Uterus (tissue), 4 donors: Measurements from ENCODE around the gene TNKS1BP1. TPM values are rescaled to one million over a fixed set of nuclear protein-coding genes. Genes with fewer than 3 reads are reported as not detected.

ENCODE experiments used
- DNase-seq, 2 donors: peaks; one replicate each; pipeline ENCODE4 v3.0.0-alpha.2; 2019 to 2020
- H3K27ac ChIP-seq, 2 donors: fragments of 200-600 bp; sonication (generic); 1 replicate in 1 of 2; 2 replicates in 1 of 2; pipeline ENCODE4 v1.5.1; 2016 to 2018
- H3K27me3 ChIP-seq, 2 donors: fragments of 200-600 bp; sonication (generic); one replicate each; pipeline ENCODE4 v1.5.1; 2018 to 2019; ENCODE audit warnings: control low read depth in 1 of 2
- H3K36me3 ChIP-seq, 2 donors: fragments of 200-600 bp; sonication (generic); one replicate each; pipeline ENCODE4 v1.5.1; 2019; ENCODE audit warnings: control low read depth in 1 of 2
- H3K4me1 ChIP-seq, 2 donors: fragments of 200-600 bp; sonication (generic); one replicate each; pipeline ENCODE4 v1.5.1; 2018 to 2019; ENCODE audit warnings: control low read depth in 1 of 2
- H3K4me3 ChIP-seq, 2 donors: fragments of 200-600 bp; sonication (generic); 1 replicate in 1 of 2; 2 replicates in 1 of 2; pipeline ENCODE4 v1.5.1; 2018 to 2019; ENCODE audit warnings: mild to moderate bottlenecking in 1 of 2
- H3K9me3 ChIP-seq, 2 donors: fragments of 200-600 bp; sonication (generic); one replicate each; pipeline ENCODE4 v1.5.1; 2019; ENCODE audit warnings: control low read depth in 1 of 2
- CTCF ChIP-seq, 4 experiments: fragments of 200-600 bp in 2 of 4; fragments of 450-650 bp in 2 of 4; sonication (generic) in 2 of 4; IDR thresholded peaks; one replicate each; pipeline ENCODE4 v1.5.1; 2016 to 2019; ENCODE audit warnings: antibody characterized with exemption in 4 of 4, mild to moderate bottlenecking in 2 of 4, moderate library complexity in 1 of 4
- POLR2A ChIP-seq, 2 donors: fragments of 450-650 bp; IDR thresholded peaks; one replicate each; pipeline ENCODE4 v1.6.1; 2016; ENCODE audit warnings: antibody characterized with exemption in 2 of 2, mild to moderate bottlenecking in 1 of 2, moderate library complexity in 1 of 2
- intact Hi-C: fragments of 100-400 bp; cut with DNase I; formaldehyde crosslinking; loops from one replicate; pipeline ENCODE4 v1.15.1; 2023; ENCODE audit warnings: low total_unique reads
- total RNA-seq, 4 donors: library from RNA; depleted of rRNA in 3 of 4; stranded (reverse); fragments of >200 nt in 3 of 4; gene quantifications; one replicate each; pipeline versions ENCODE4 v1.1.0 to v1.2.4, GENCODE V29; 2014 to 2023
- donor health status: DM: yes; HTN: yes; CAD: no.

The TNKS1BP1 gene
- total RNA-seq, 4 donors from 2014 or later, result 22.5 to 269 (median 70.8) TPM

GRCh38 chr11:57254631-57255030 lies 70.1 kb downstream of the TNKS1BP1 start:
- Histone ChIP-seq H3K4me3 (no peak overlapping the region), H3K27ac (no peak overlapping the region), H3K27me3 (no peaks in the 10 kb centered on the region), H3K36me3 (no peaks in the 10 kb centered on the region), H3K4me1 (no peaks in the 10 kb centered on the region), H3K9me3 (no peaks in the 10 kb centered on the region)
- intact Hi-C loops, result no loop called here
- DNase-seq, result no peak
- TF ChIP-seq CTCF (IDR thresholded peaks at IDR 0.05), result no peak
- no peak for TF ChIP-seq POLR2A (IDR thresholded peaks at IDR 0.05)

- TF ChIP-seq POLR2A (IDR thresholded peaks at IDR 0.05) (no peak), CTCF (IDR thresholded peaks at IDR 0.05) (no peak)
- Histone ChIP-seq H3K27ac (no peak overlapping the region), H3K36me3 (no peaks in the 10 kb centered on the region), H3K9me3 (no peaks in the 10 kb centered on the region), H3K4me1 (no peaks in the 10 kb centered on the region), H3K27me3 (no peaks in the 10 kb centered on the region), H3K4me3 (no peak overlapping the region)
- intact Hi-C loops, result no loop called here
- DNase-seq, result no peak
These were observed 73.2 kb downstream of the TNKS1BP1 start for GRCh38 chr11:57251491-57252104.

- intact Hi-C loops, result no loop called here
- H3K4me3 ChIP-seq, result no peak overlapping the region
- no peak for DNase-seq
- no peak overlapping the region for H3K27ac ChIP-seq
- TF ChIP-seq POLR2A (IDR thresholded peaks at IDR 0.05) (no peak), CTCF (IDR thresholded peaks at IDR 0.05) (no peak)
- no peaks in the 10 kb centered on the region for H3K9me3 ChIP-seq
- H3K4me1 ChIP-seq, result no peaks in the 10 kb centered on the region
- no peaks in the 10 kb centered on the region for H3K36me3 ChIP-seq
- H3K27me3 ChIP-seq, result no peaks in the 10 kb centered on the region
These were observed 73.7 kb downstream of the TNKS1BP1 start for GRCh38 chr11:57251037-57251436.

Other genes starting within 250 kb of the TNKS1BP1 start
- 1 to 10 TPM in 1 of 4 donors, under 1 TPM in 1, not detected in 2; 0.26 to 2.1 TPM for gene LRRC55, start 143.0 kb downstream of the TNKS1BP1 start, total RNA-seq
- 100 to 1,000 TPM in 1 of 4 donors, under 1 TPM in 1, not detected in 2; 0.58 to 112 TPM for gene APLNR, start 87.7 kb downstream of the TNKS1BP1 start, total RNA-seq
- gene SSRP1, start 10.9 kb upstream of the TNKS1BP1 start, total RNA-seq, result 100 to 1,000 TPM in 1 of 4 donors, 10 to 100 TPM in 3; 29.4 to 115 (median 75.3) TPM
- gene P2RX3, start 13.4 kb upstream of the TNKS1BP1 start, total RNA-seq, result under 1 TPM in 1 of 4 donors, not detected in 3; 0.69 TPM
- not detected for gene PRG3, start 56.2 kb upstream of the TNKS1BP1 start, total RNA-seq
- under 1 TPM in 1 of 4 donors, not detected in 3; 0.21 TPM for gene PRG2, start 65.7 kb upstream of the TNKS1BP1 start, total RNA-seq
- 100 to 1,000 TPM in 2 of 4 donors, 10 to 100 TPM in 2; 44.1 to 333 (median 102) TPM for gene SLC43A3, start 102.2 kb upstream of the TNKS1BP1 start, total RNA-seq
- 1 to 10 TPM in 1 of 4 donors, not detected in 3; 1.7 TPM for gene RTN4RL2, start 135.6 kb upstream of the TNKS1BP1 start, total RNA-seq
- gene SLC43A1, start 190.8 kb upstream of the TNKS1BP1 start, total RNA-seq, result 10 to 100 TPM; 13.1 to 48.4 (median 22.5) TPM
- gene TIMM10, start 205.8 kb upstream of the TNKS1BP1 start, total RNA-seq, result 10 to 100 TPM in 3 of 4 donors, 1 to 10 TPM in 1; 7.7 to 47.4 (median 19.6) TPM
- not detected for gene SMTNL1, start 212.6 kb upstream of the TNKS1BP1 start, total RNA-seq
- 10 to 100 TPM; 28.3 to 87.9 (median 84.2) TPM for gene UBE2L6, start 242.7 kb upstream of the TNKS1BP1 start, total RNA-seq